Urinary bladder (tissue), 4 donors: ENCODE data around the gene EFNA4. TPM values are rescaled to one million over a fixed set of nuclear protein-coding genes. Genes with fewer than 3 reads are reported as not detected.

Experiments used
- DNase-seq: peaks from one replicate; pipeline ENCODE4 v3.0.0-alpha.2; 2015; ENCODE audit errors: extremely low spot score
- H3K27ac ChIP-seq: one replicate; pipeline ENCODE4 v1.5.1; 2013; ENCODE audit warnings: low read depth, mild to moderate bottlenecking, moderate library complexity
- H3K36me3 ChIP-seq: one replicate; pipeline ENCODE4 v1.6.1; 2013; ENCODE audit warnings: mild to moderate bottlenecking, moderate library complexity; ENCODE audit not compliant: insufficient read depth
- H3K4me1 ChIP-seq: one replicate; pipeline ENCODE4 v1.6.1; 2013; ENCODE audit warnings: mild to moderate bottlenecking, moderate library complexity; ENCODE audit not compliant: insufficient read depth
- H3K4me3 ChIP-seq: one replicate; pipeline ENCODE4 v1.5.1; 2013; ENCODE audit warnings: low read depth, low read length
- WGBS: extraction: QIAGEN DNeasy Blood & Tissue Kit; methylation state at CpG from one replicate; pipeline ENCODE4 v1.1.7; 2013; 5-methylcytosine and 5-hydroxymethylcytosine counted together
- polyA plus RNA-seq: library from polyadenylated mRNA; stranded (reverse); fragments of 200-250 nt; gene quantifications from one replicate; pipeline ENCODE4 v1.2.3, GENCODE V29; 2013
- total RNA-seq: library from RNA; depleted of rRNA; stranded (reverse); fragments of >200 nt; gene quantifications from one replicate; pipeline ENCODE4 v1.2.3, GENCODE V29; 2014
- donor health status: healthy with polysubstance abuse.
- donor health status: healthy.

EFNA4 gene
- total and polyA plus RNA-seq, 2 donors, result 7.5 to 8.1 TPM

GRCh38 chr1:155051777-155052398 lies 11.7 kb upstream of the EFNA4 start:
- Histone ChIP-seq H3K36me3 (no peaks in the 10 kb centered on the region), H3K4me3 (peak overlapping the region; percentile 76), H3K4me1 (no peaks in the 10 kb centered on the region), H3K27ac (peak overlapping the region; percentile 79)
- DNase-seq, result no peak
- WGBS, result 2% methylated on average over 27 of the region's 27 CpGs

GRCh38 chr1:155052439-155053395 lies 10.8 kb upstream of the EFNA4 start:
- no peaks in the 10 kb centered on the region for H3K36me3 ChIP-seq
- 57% methylated on average over 12 of the region's 12 CpGs for WGBS
- no peak overlapping the region for H3K27ac ChIP-seq
- peak overlapping the region; percentile 76 for H3K4me3 ChIP-seq
- DNase-seq, result no peak
- H3K4me1 ChIP-seq, result no peaks in the 10 kb centered on the region

GRCh38 chr1:155053531-155054105 lies 9.9 kb upstream of the EFNA4 start:
- Histone ChIP-seq H3K27ac (no peak overlapping the region), H3K36me3 (no peaks in the 10 kb centered on the region), H3K4me1 (no peaks in the 10 kb centered on the region), H3K4me3 (no peak overlapping the region)
- 87% methylated on average over 7 of the region's 7 CpGs for WGBS
- no peak for DNase-seq

GRCh38 chr1:155057104-155057503 lies 6.4 kb upstream of the EFNA4 start:
- 92% methylated on average over 8 of the region's 8 CpGs for WGBS
- no peak for DNase-seq
- H3K36me3 ChIP-seq, result no peaks in the 10 kb centered on the region
- H3K27ac ChIP-seq, result no peak overlapping the region
- no peak overlapping the region for H3K4me3 ChIP-seq
- H3K4me1 ChIP-seq, result no peaks in the 10 kb centered on the region

- DNase-seq, result no peak
- Histone ChIP-seq H3K27ac (no peak overlapping the region), H3K4me1 (no peaks in the 10 kb centered on the region), H3K4me3 (no peak overlapping the region), H3K36me3 (no peaks in the 10 kb centered on the region)
- WGBS, result 93% methylated on average over 13 of the region's 13 CpGs
These were observed 5.7 kb upstream of the EFNA4 start for GRCh38 chr1:155057788-155058211.

GRCh38 chr1:155060736-155061135 lies 2.8 kb upstream of the EFNA4 start:
- 77% methylated on average over 8 of the region's 8 CpGs for WGBS
- Histone ChIP-seq H3K27ac (no peak overlapping the region), H3K36me3 (no peaks in the 10 kb centered on the region), H3K4me3 (no peak overlapping the region), H3K4me1 (no peaks in the 10 kb centered on the region)
- no peak for DNase-seq

GRCh38 chr1:155061381-155062150 lies 2.0 kb upstream of the EFNA4 start:
- Histone ChIP-seq H3K4me3 (no peak overlapping the region), H3K36me3 (no peaks in the 10 kb centered on the region), H3K4me1 (no peaks in the 10 kb centered on the region), H3K27ac (no peak overlapping the region)
- DNase-seq, result no peak
- 23% methylated on average over 21 of the region's 21 CpGs for WGBS

GRCh38 chr1:155062151-155062686 lies 1.3 kb upstream of the EFNA4 start:
- no peak overlapping the region for H3K4me3 ChIP-seq
- no peak overlapping the region for H3K27ac ChIP-seq
- 23% methylated on average over 29 of the region's 29 CpGs for WGBS
- H3K36me3 ChIP-seq, result no peaks in the 10 kb centered on the region
- no peak for DNase-seq
- no peaks in the 10 kb centered on the region for H3K4me1 ChIP-seq

GRCh38 chr1:155062702-155063411 lies 683 bp upstream of the EFNA4 start:
- Histone ChIP-seq H3K4me1 (no peaks in the 10 kb centered on the region), H3K27ac (no peak overlapping the region), H3K4me3 (peak overlapping the region; percentile 64), H3K36me3 (no peaks in the 10 kb centered on the region)
- 9% methylated on average over 46 of the region's 46 CpGs for WGBS
- no peak for DNase-seq

- H3K4me1 ChIP-seq, result no peaks in the 10 kb centered on the region
- no peak overlapping the region for H3K27ac ChIP-seq
- H3K36me3 ChIP-seq, result no peaks in the 10 kb centered on the region
- H3K4me3 ChIP-seq, result peak overlapping the region; percentile 64
- DNase-seq, result no peak
- WGBS, result 12% methylated on average over 14 of the region's 14 CpGs
These were observed 731 bp downstream of the EFNA4 start for GRCh38 chr1:155064111-155064831.

GRCh38 chr1:155064832-155065429 lies 1.4 kb downstream of the EFNA4 start:
- Histone ChIP-seq H3K27ac (no peak overlapping the region), H3K4me1 (no peaks in the 10 kb centered on the region), H3K4me3 (no peak overlapping the region), H3K36me3 (no peaks in the 10 kb centered on the region)
- no peak for DNase-seq
- 80% methylated on average over 5 of the region's 5 CpGs for WGBS

GRCh38 chr1:155066777-155067176 lies 3.2 kb downstream of the EFNA4 start:
- Histone ChIP-seq H3K4me3 (no peak overlapping the region), H3K36me3 (no peaks in the 10 kb centered on the region), H3K4me1 (peaks cover 3% of the 10 kb centered on the region), H3K27ac (no peak overlapping the region)
- WGBS, result 85% methylated on average over 8 of the region's 8 CpGs
- no peak for DNase-seq
